Endothelial cell of umbilical vein (primary cell): ENCODE results near the gene SLITRK3. TPM values are rescaled to one million over a fixed set of nuclear protein-coding genes. Genes with fewer than 3 reads are reported as not detected.

Experiments
- polyA plus RNA-seq, 4 experiments: library from polyadenylated mRNA; depleted of rRNA in 3 of 4; stranded (reverse) in 3 of 4; unstranded in 1 of 4; fragments of >200 nt; gene quantifications; 2 replicates each; pipeline versions ENCODE4 v1.2.1 to v1.2.3, GENCODE V29; 2011 to 2012; ENCODE audit warnings: missing spikeins in 1 of 4
- total RNA-seq: library from RNA; stranded (reverse); gene quantifications from 2 replicates; pipeline ENCODE4 v1.2.3, GENCODE V29; 2021

Gene SLITRK3
- total and polyA plus RNA-seq, 2 donors (not counting 3 experiments of a cell fraction or from before 2014, with no cell fraction given): not detected

Other genes with a start within 250 kb of the SLITRK3 start
- not detected in 2 replicates for gene SI, start 117.9 kb downstream of the SLITRK3 start, total RNA-seq
- gene SI, start 117.9 kb downstream of the SLITRK3 start, polyA plus RNA-seq: not detected in 2 replicates